Calu3 (cell line): ENCODE results near the gene GSTA3. TPM values are rescaled to one million over a fixed set of nuclear protein-coding genes. Genes with fewer than 3 reads are reported as not detected.
"Not testable (repeated sequence)": the region's sequence is repeated elsewhere in the genome, so short reads cannot be mapped to it uniquely, and the experiment has no call there.

Experiments used
- BruUV-seq: library from RNA; stranded (reverse); fragments of 400-500 nt; replicated peaks from 2 replicates; lab custom pipeline; 2021; lab: Mats Ljungman, UMichigan
- CTCF ChIA-PET: fragments of 300-600 bp; sonication (Branson Sonifier 250); formaldehyde crosslinking; loops from one replicate; lab custom pipeline; 2022; ENCODE audit warnings: antibody characterized with exemption; lab: Charles Lee
- DNase-seq: peaks from one replicate; pipeline ENCODE4 v3.0.0; 2022
- H3K27ac Mint-ChIP-seq: one replicate; pipeline ENCODE4 v1.8.0; 2022; ENCODE audit warnings: mixed read lengths; ENCODE audit not compliant: unreplicated experiment
- H3K27me3 Mint-ChIP-seq: one replicate; pipeline ENCODE4 v1.8.0; 2022; ENCODE audit warnings: mixed read lengths; ENCODE audit not compliant: unreplicated experiment
- H3K36me3 Mint-ChIP-seq: one replicate; pipeline ENCODE4 v1.8.0; 2022; ENCODE audit warnings: mild to moderate bottlenecking, moderate library complexity, mixed read lengths; ENCODE audit not compliant: insufficient read depth, unreplicated experiment
- H3K4me1 Mint-ChIP-seq: one replicate; pipeline ENCODE4 v1.8.0; 2022; ENCODE audit warnings: mild to moderate bottlenecking, low read depth, mixed read lengths; ENCODE audit not compliant: unreplicated experiment
- H3K4me3 Mint-ChIP-seq: one replicate; pipeline ENCODE4 v1.8.0; 2022; ENCODE audit warnings: mild to moderate bottlenecking, low read depth, moderate library complexity, mixed read lengths; ENCODE audit not compliant: unreplicated experiment
- H3K9me3 Mint-ChIP-seq: one replicate; pipeline ENCODE4 v1.8.0; 2022; ENCODE audit warnings: low read depth, mixed read lengths; ENCODE audit not compliant: unreplicated experiment
- CTCF ChIP-seq: fragments of 200-600 bp; IDR thresholded peaks from one replicate; pipeline ENCODE4 v1.8.0; 2022; ENCODE audit warnings: antibody characterized with exemption; ENCODE audit not compliant: unreplicated experiment
- intact Hi-C: fragments of 100-400 bp; cut with micrococcal nuclease; formaldehyde crosslinking; loops from one replicate; pipeline ENCODE4 v1.10.0; 2022; ENCODE audit not compliant: unreplicated experiment
- total RNA-seq: library from RNA; stranded (reverse); gene quantifications from 2 replicates; pipeline ENCODE4 v1.2.3, GENCODE V29; 2022

Gene GSTA3
- total RNA-seq, 1 experiment from 2014 or later: not detected

- no peak overlapping the region for H3K27ac Mint-ChIP-seq
- DNase-seq: no peak
- H3K4me3 Mint-ChIP-seq: no peak overlapping the region
- no peaks in the 10 kb centered on the region for H3K36me3 Mint-ChIP-seq
- H3K4me1 Mint-ChIP-seq: peaks cover 6% of the 10 kb centered on the region
- CTCF ChIA-PET: no interaction called here
- no peak for TF ChIP-seq CTCF
- H3K9me3 Mint-ChIP-seq: no peaks in the 10 kb centered on the region
- BruUV-seq: no TSS peak
- intact Hi-C loops: no loop called here
- peaks cover 23% of the 10 kb centered on the region for H3K27me3 Mint-ChIP-seq
These were observed 36.8 kb upstream of the GSTA3 start for GRCh38 chr6:52946306-52946705.

GRCh38 chr6:52942821-52943220 lies 33.3 kb upstream of the GSTA3 start:
- H3K27ac Mint-ChIP-seq, H3K36me3 Mint-ChIP-seq, BruUV-seq, DNase-seq, H3K4me1 Mint-ChIP-seq, H3K9me3 Mint-ChIP-seq, H3K4me3 Mint-ChIP-seq, intact Hi-C loops, CTCF ChIA-PET: not testable (repeated sequence)
- peaks cover 31% of the 10 kb centered on the region for H3K27me3 Mint-ChIP-seq

GRCh38 chr6:52942221-52942620 lies 32.7 kb upstream of the GSTA3 start:
- no peak for TF ChIP-seq CTCF
- no peak for DNase-seq
- no TSS peak for BruUV-seq
- CTCF ChIA-PET: no interaction called here
- Mint-ChIP-seq H3K4me3 (no peak overlapping the region), H3K36me3 (no peaks in the 10 kb centered on the region), H3K4me1 (peaks cover 6% of the 10 kb centered on the region), H3K27ac (no peak overlapping the region), H3K27me3 (peaks cover 37% of the 10 kb centered on the region), H3K9me3 (no peaks in the 10 kb centered on the region)
- intact Hi-C loops: no loop called here

- intact Hi-C loops: no loop called here
- no peak for DNase-seq
- no peaks in the 10 kb centered on the region for H3K9me3 Mint-ChIP-seq
- TF ChIP-seq CTCF: no peak
- CTCF ChIA-PET: no interaction called here
- H3K36me3 Mint-ChIP-seq: no peaks in the 10 kb centered on the region
- BruUV-seq: no TSS peak
- no peak overlapping the region for H3K4me3 Mint-ChIP-seq
- H3K27me3 Mint-ChIP-seq: peaks cover 40% of the 10 kb centered on the region
- no peak overlapping the region for H3K27ac Mint-ChIP-seq
- H3K4me1 Mint-ChIP-seq: no peaks in the 10 kb centered on the region
These were observed 28.4 kb upstream of the GSTA3 start for GRCh38 chr6:52937908-52938307.

- H3K4me1 Mint-ChIP-seq: peaks cover 9% of the 10 kb centered on the region
- no TSS peak for BruUV-seq
- intact Hi-C loops: no loop called here
- no peak overlapping the region for H3K4me3 Mint-ChIP-seq
- H3K27me3 Mint-ChIP-seq: peaks cover 33% of the 10 kb centered on the region
- no peaks in the 10 kb centered on the region for H3K36me3 Mint-ChIP-seq
- TF ChIP-seq CTCF: no peak
- DNase-seq: no peak
- H3K9me3 Mint-ChIP-seq: no peaks in the 10 kb centered on the region
- CTCF ChIA-PET: no interaction called here
- H3K27ac Mint-ChIP-seq: no peak overlapping the region
These were observed 24.3 kb upstream of the GSTA3 start for GRCh38 chr6:52933778-52934177.
